ENCODE results near the gene FBXO39. TPM values are rescaled to one million over a fixed set of nuclear protein-coding genes. Genes with fewer than 3 reads are reported as not detected.
A peak's percentile ranks its signal among the peaks of the same experiment; 100 is the strongest.
"Not testable (repeated sequence)": the region's sequence is repeated elsewhere in the genome, so short reads cannot be mapped to it uniquely, and the experiment has no call there.

The FBXO39 gene
- 0.09 and 0.57 TPM in 2 replicates for total RNA-seq (ENCODE audit: low replicate concordance)

DNA sequence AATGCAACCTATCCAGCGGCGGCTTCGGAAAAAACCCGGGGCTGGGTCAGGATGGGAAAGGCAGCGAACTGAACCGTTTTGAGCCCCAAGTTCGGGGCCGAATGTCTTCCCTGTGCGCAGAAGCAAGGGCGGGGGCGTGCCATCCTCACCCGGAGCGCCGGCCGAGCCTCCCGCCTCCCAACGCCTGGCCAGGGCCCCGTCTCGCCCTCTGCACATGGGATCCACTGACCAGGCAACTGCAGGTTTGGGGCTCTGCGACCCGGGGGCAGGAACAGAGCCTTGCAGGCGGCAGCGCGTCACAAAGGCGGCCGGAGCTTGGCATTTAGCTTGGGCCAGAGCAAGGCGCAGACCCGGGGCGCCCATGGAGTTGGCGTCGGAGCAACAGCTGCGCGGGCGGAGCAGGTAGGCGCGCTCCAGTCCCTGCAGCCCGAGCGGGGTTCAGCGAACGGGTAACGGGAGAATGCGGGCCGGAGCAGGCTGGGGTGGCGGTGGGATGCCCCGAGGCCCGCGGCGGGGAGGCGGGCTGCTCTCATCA lies at the start of gene FBXO39:
TSS of gene FBXO39 (plus strand) at position 345 of the 535 bp plus-strand sequence. CDS start 3,654 bp downstream, outside the sequence.
- no peak for DNase-seq (ENCODE audit: low read depth)
- H3K4me3 ChIP-seq (ENCODE audit: low read depth, low read length), result no peak within 1 kb of the TSS
- TF ChIP-seq, protein P1, sequence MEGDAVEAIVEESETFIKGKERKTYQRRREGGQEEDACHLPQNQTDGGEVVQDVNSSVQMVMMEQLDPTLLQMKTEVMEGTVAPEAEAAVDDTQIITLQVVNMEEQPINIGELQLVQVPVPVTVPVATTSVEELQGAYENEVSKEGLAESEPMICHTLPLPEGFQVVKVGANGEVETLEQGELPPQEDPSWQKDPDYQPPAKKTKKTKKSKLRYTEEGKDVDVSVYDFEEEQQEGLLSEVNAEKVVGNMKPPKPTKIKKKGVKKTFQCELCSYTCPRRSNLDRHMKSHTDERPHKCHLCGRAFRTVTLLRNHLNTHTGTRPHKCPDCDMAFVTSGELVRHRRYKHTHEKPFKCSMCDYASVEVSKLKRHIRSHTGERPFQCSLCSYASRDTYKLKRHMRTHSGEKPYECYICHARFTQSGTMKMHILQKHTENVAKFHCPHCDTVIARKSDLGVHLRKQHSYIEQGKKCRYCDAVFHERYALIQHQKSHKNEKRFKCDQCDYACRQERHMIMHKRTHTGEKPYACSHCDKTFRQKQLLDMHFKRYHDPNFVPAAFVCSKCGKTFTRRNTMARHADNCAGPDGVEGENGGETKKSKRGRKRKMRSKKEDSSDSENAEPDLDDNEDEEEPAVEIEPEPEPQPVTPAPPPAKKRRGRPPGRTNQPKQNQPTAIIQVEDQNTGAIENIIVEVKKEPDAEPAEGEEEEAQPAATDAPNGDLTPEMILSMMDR (IDR thresholded peaks at IDR 0.05; ENCODE audit: insufficient read depth, low read length), result no peak

DNA sequence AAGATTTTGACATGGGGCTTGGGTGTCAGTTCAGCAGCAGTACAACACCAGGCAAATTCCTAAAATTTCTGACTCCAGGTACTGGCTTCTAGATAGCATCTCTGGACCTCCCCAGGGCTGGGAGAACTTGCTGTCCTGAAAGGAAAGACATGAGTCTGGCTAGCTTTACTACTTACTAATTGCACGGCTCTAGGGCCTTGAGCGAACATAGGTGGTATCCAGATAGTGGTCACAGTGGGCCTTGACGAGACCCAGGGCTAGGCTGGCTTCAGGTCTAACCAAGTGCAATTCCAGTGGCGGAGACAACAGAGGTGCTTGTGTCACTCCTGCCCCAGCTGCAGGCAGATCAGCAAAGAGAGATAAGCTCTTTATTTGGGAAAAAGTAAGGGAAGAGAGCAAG lies 46.5 kb upstream of the FBXO39 start:
- no peak for DNase-seq (ENCODE audit: low read depth)
- TF ChIP-seq, protein P1 (IDR thresholded peaks at IDR 0.05; ENCODE audit: insufficient read depth, low read length), result no peak
- no peak overlapping the region for H3K4me3 ChIP-seq (ENCODE audit: low read depth, low read length)

DNA sequence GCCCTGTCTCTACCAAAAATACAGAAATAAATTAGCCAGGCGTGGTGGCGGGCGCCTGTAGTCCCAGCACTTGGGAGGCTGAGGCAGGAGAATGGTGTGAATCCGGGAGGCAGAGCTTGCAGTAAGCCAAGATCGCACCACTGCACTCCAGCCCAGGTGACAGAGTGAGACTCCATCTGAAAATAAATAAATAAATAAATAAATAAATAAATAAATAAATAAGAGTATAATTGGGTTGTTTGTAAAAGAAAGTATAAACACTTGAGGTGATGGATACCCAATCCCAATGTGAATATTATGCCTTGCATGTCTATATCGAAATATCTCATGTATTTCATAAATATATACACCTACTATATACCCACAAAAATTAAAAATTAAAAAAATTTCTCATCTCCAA lies 29.4 kb upstream of the FBXO39 start:
- not testable (repeated sequence) for H3K4me3 ChIP-seq (ENCODE audit: low read depth, low read length); DNase-seq (ENCODE audit: low read depth)

DNA sequence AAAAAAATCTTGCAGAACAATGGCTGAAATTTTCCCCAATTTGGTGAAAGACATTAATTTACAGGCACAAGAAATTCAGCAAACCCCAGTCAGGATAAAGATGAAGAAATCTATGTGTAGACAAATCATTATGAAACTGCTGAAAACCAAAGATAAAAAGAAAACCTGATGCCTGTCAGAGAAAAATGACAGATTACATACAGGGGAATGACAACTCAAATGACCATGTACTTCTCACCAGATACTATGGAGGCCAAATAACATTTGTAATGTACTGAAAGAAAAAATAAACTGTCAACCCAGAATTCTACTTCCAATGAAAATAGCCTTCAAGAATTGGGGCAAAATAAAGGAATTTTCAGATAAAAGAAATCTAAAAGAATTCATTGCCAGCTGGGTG lies 27.4 kb upstream of the FBXO39 start:
- DNase-seq (ENCODE audit: low read depth), result no peak
- TF ChIP-seq, protein P1 (IDR thresholded peaks at IDR 0.05; ENCODE audit: insufficient read depth, low read length), result no peak

DNA sequence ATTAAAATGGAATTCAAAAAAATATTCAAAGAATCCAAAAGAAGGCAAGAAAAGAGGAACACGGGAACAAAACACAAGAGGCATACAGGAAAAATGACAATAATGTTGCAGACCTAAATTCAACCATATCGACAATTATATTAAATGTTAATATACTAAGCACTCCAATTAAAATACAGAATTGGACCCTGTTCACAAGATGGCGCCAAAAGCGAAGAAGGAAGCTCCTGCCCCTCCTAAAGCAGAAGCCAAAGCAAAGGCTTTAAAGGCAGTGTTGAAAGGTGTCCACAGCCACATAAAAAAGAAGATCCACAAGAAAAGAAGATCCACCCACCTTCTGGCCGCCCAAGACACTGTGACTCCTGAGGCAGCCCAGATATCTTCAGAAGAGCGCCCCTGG lies 26.5 kb upstream of the FBXO39 start:
- H3K4me3 ChIP-seq (ENCODE audit: low read depth, low read length), result no peak overlapping the region
- DNase-seq (ENCODE audit: low read depth), result peak; percentile 16
- TF ChIP-seq, protein P1 (IDR thresholded peaks at IDR 0.05; ENCODE audit: insufficient read depth, low read length), result no peak

More for the DNA sequence above, 27.4 kb upstream of the FBXO39 start:
- no peak overlapping the region for H3K4me3 ChIP-seq (ENCODE audit: low read depth, low read length)

DNA sequence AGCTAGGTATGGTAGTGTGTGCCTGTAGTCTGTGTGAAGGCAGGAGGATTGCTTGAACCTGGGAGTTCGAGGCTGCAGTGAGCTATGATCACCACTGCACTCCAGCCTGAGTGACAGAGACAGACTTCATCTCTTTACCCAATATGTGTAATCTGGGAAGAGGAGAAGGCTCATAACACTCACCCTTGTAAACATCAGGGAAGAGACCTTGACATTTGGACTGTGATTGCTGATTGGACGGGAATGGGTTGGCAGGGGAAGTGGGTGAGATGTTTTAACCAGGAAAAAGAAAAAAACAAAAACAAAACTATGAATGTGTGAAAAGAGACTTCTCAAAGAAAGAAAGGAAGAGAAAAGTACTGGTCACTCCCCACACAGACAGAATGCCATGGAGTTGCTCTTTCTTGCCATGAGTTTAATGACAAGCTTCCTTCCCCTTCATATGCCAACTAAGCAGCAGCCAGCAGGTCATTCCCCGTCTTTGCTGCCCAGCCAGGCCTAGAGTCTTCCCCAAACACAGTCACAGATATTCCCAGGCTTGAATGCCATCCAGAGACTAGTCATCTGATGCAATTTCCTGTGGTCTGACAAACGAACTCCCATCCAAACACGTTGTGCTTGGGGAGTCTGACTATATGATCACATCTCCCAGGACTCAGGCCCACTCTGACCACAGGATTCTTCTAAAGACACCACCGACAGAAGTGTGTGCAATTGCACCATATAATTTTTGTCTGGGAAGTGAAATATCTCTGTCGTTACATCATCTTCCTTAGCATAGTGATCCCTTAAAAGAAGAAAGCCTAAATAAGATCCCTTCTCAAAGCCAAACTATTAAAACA lies 23.7 kb upstream of the FBXO39 start:
- TF ChIP-seq, protein P1 (IDR thresholded peaks at IDR 0.05; ENCODE audit: insufficient read depth, low read length), result no peak
- H3K4me3 ChIP-seq (ENCODE audit: low read depth, low read length), result no peak overlapping the region
- peak; percentile 100 for DNase-seq (ENCODE audit: low read depth)

DNA sequence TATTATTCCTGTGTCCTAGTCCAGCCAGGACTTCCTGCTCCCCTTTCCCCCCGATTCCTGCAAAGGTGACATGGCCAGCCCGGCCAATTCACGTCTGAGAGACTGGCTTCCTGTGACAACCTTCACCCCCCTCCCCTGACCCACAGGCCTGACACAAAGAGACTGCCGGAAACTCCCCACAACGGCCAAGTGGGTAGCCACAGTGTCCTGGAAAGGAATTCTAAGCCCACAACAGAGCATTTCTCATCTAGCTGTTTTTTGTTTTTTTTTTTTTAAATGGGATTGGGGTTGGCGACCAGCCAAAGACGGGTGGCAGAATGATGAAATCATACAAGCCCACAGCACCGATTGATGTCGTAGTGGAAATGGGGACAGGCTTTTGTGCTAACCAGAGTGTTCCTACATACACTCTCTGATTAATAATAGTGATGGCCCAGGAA lies 23.0 kb upstream of the FBXO39 start:
- H3K4me3 ChIP-seq (ENCODE audit: low read depth, low read length), result no peak overlapping the region
- peak; percentile 78 for DNase-seq (ENCODE audit: low read depth)

More for the DNA sequence above, 23.0 kb upstream of the FBXO39 start:
- TF ChIP-seq, protein P1 (IDR thresholded peaks at IDR 0.05; ENCODE audit: insufficient read depth, low read length), result no peak
